Tibial nerve (tissue), 4 donors: ENCODE data around the gene PDZD2. TPM values are rescaled to one million over a fixed set of nuclear protein-coding genes. Genes with fewer than 3 reads are reported as not detected.

Experiments
- DNase-seq, 2 donors: peaks; one replicate each; pipeline ENCODE4 v3.0.0-alpha.2; 2019; ENCODE audit warnings: low spot score in 2 of 2
- H3K27ac ChIP-seq, 4 donors: fragments of 200-600 bp; sonication (generic) in 3 of 4; one replicate each; pipeline ENCODE4 v1.5.1; 2017 to 2019; ENCODE audit warnings: mild to moderate bottlenecking in 1 of 4
- H3K27me3 ChIP-seq, 2 donors: fragments of 200-600 bp; sonication (generic) in 1 of 2; one replicate each; pipeline versions ENCODE4 v1.5.1 to v1.6.0; 2017 to 2019
- H3K36me3 ChIP-seq, 3 donors: fragments of 200-600 bp; sonication (generic); one replicate each; pipeline ENCODE4 v1.5.1; 2018 to 2019
- H3K4me1 ChIP-seq, 4 donors: fragments of 200-600 bp; sonication (generic) in 3 of 4; one replicate each; pipeline ENCODE4 v1.5.1; 2017 to 2019
- H3K4me3 ChIP-seq, 4 donors: fragments of 200-600 bp; sonication (generic) in 3 of 4; one replicate each; pipeline ENCODE4 v1.5.1; 2017 to 2019; ENCODE audit warnings: mild to moderate bottlenecking in 1 of 4, moderate library complexity in 1 of 4
- H3K9me3 ChIP-seq, 4 donors: fragments of 200-600 bp; sonication (generic) in 3 of 4; one replicate each; pipeline ENCODE4 v1.5.1; 2017 to 2019
- EP300 ChIP-seq, 2 donors: sonication (generic); formaldehyde crosslinking; IDR thresholded peaks; one replicate each; pipeline ENCODE4 v1.6.1; 2017; ENCODE audit warnings: antibody characterized with exemption in 2 of 2, mild to moderate bottlenecking in 1 of 2
- POLR2A ChIP-seq, 2 donors: fragments of 450-650 bp; IDR thresholded peaks; one replicate each; pipeline ENCODE4 v1.6.1; 2017; ENCODE audit warnings: antibody characterized with exemption in 2 of 2, mild to moderate bottlenecking in 2 of 2, moderate library complexity in 2 of 2
- WGBS, 2 donors: methylation state at CpG; one replicate each; pipeline ENCODE4 v1.1.5; 2018; 5-methylcytosine and 5-hydroxymethylcytosine counted together
- total RNA-seq, 4 donors: library from RNA; depleted of rRNA; stranded (reverse); fragments of >200 nt; gene quantifications; one replicate each; pipeline ENCODE4 v1.1.0, GENCODE V29; 2016
- TF ChIP-seq, protein P1 (sequence below), 5 experiments: fragments of 200-600 bp in 3 of 5; fragments of 450-650 bp in 2 of 5; sonication (generic) in 3 of 5; IDR thresholded peaks; one replicate each; pipeline ENCODE4 v1.5.1; 2016 to 2019; ENCODE audit warnings: antibody characterized with exemption in 5 of 5, mild to moderate bottlenecking in 3 of 5, moderate library complexity in 2 of 5

The PDZD2 gene
- total RNA-seq, 4 donors from 2014 or later: 102 to 153 (median 117) TPM

DNA sequence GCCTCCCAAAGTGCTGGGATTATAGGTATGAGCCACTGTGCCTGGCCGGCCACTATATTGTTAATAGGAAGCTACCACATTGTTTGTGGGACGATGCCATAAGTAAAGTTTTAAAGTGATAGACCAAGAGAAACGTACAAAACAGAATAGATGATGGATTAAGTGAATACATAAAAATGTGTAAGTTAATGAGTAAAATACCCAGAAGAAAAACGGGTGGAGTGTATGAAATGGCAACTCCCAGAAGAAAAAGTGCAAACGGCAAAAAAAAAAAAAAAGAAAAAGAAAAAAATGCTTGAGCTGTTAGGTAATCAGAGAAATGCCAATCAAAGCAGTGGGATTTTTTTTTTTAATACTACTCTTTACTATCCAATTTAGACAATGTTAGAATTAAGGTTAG lies 246.0 kb downstream of the PDZD2 start:
- TF ChIP-seq, protein P1, sequence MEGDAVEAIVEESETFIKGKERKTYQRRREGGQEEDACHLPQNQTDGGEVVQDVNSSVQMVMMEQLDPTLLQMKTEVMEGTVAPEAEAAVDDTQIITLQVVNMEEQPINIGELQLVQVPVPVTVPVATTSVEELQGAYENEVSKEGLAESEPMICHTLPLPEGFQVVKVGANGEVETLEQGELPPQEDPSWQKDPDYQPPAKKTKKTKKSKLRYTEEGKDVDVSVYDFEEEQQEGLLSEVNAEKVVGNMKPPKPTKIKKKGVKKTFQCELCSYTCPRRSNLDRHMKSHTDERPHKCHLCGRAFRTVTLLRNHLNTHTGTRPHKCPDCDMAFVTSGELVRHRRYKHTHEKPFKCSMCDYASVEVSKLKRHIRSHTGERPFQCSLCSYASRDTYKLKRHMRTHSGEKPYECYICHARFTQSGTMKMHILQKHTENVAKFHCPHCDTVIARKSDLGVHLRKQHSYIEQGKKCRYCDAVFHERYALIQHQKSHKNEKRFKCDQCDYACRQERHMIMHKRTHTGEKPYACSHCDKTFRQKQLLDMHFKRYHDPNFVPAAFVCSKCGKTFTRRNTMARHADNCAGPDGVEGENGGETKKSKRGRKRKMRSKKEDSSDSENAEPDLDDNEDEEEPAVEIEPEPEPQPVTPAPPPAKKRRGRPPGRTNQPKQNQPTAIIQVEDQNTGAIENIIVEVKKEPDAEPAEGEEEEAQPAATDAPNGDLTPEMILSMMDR (IDR thresholded peaks at IDR 0.05): no peak
- no peak for TF ChIP-seq EP300 (IDR thresholded peaks at IDR 0.05)
- TF ChIP-seq POLR2A (IDR thresholded peaks at IDR 0.05): no peak
- no peak for DNase-seq
- 44 to 47% methylated on average over 5 of the region's 5 CpGs for WGBS, 2 donors
- no peak overlapping the region for H3K4me3 ChIP-seq
- H3K36me3 ChIP-seq: no peaks in the 10 kb centered on the region
- H3K9me3 ChIP-seq: no peaks in the 10 kb centered on the region
- H3K27me3 ChIP-seq: no peaks in the 10 kb centered on the region
- peaks cover 0 to 83% (median 5%) of the 10 kb centered on the region in 4 donors for H3K4me1 ChIP-seq
- peak overlapping the region; percentile 18 to 91 (median 76) for H3K27ac ChIP-seq

DNA sequence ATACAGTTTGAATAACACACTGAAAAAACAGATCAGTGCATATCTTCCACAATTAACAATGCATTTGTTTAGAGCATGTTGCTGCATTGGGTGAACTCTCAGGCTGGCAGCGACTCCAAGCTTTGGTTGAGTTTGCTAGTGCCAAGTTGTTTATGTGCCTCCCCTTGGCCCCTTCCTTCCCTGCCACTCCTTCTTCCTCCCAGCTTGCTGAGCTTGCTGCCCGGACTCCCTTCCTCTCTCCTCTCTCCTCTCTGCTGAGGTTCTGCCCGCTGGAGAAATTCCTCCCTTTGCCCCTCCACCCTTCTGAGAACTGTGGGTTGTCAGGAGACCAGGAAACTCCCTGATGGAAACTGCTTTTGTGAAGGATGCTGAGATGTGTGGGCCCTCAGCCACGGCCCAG lies 247.3 kb downstream of the PDZD2 start:
- Histone ChIP-seq H3K27me3 (no peaks in the 10 kb centered on the region), H3K9me3 (no peaks in the 10 kb centered on the region), H3K4me1 (peaks cover 0 to 86% (median 13%) of the 10 kb centered on the region in 4 donors), H3K36me3 (no peaks in the 10 kb centered on the region), H3K4me3 (peak overlapping the region in 1 of 4 donors; percentile 33), H3K27ac (peak overlapping the region; percentile 41 to 91 (median 76))
- 39 to 40% methylated on average over 4 of the region's 4 CpGs for WGBS, 2 donors
- peak in 1 of 2 donors; percentile 18 for DNase-seq
- TF ChIP-seq, protein P1 (IDR thresholded peaks at IDR 0.05): no peak
- TF ChIP-seq POLR2A (IDR thresholded peaks at IDR 0.05) (peak in 1 of 2 donors; percentile 16), EP300 (IDR thresholded peaks at IDR 0.05) (peak in 1 of 2 donors; percentile 75)

DNA sequence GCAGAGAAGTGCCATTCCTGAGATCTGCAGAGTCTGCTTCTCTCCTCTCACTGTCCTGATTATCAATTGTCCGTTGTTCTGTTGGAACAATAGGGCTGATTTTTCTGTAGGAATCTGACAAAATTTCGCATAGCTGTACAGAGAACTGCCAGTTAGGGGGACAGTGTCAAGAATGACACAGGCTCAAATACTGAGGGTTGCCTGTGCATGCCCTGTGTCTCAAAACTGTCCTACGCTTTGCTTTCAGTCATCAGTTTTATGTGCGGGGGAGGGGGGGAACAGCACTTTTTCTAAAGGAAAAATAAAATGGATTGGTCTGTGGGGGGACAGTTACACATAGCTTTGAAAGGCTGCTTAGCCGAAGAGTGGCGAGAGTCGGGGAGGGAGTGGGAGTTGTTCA lies 248.6 kb downstream of the PDZD2 start:
- Histone ChIP-seq H3K27ac (peak overlapping the region; percentile 41 to 91 (median 76)), H3K9me3 (no peaks in the 10 kb centered on the region), H3K36me3 (no peaks in the 10 kb centered on the region), H3K4me1 (peaks cover 0 to 85% (median 13%) of the 10 kb centered on the region in 4 donors), H3K27me3 (no peaks in the 10 kb centered on the region), H3K4me3 (peak overlapping the region in 1 of 4 donors; percentile 33)
- peak in 1 of 2 donors; percentile 44 for TF ChIP-seq EP300 (IDR thresholded peaks at IDR 0.05)
- TF ChIP-seq POLR2A (IDR thresholded peaks at IDR 0.05): no peak
- TF ChIP-seq, protein P1 (IDR thresholded peaks at IDR 0.05): no peak
- WGBS, 2 donors: 49 to 59% methylated on average over 7 of the region's 7 CpGs
- DNase-seq: no peak

DNA sequence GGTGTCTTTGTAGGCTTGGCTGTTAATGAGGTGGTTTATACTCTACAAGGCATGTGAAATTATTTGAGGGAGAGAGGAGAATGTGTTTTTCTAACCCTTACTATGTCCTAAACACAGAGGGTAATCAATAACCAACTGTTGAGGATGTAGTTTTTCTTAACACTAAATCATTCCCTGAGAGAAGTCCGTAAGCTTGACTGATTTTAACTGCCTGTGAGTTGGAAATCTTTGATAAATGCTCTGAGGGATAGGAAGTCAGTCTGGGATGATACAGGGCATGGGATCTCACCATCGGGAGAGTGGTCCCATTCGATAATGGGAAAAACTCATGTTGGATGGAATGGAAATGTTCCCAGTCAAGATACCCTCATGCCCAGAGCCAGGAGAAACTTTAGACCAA lies 249.6 kb downstream of the PDZD2 start:
- Histone ChIP-seq H3K36me3 (no peaks in the 10 kb centered on the region), H3K27me3 (no peaks in the 10 kb centered on the region), H3K4me1 (peaks cover 0 to 88% (median 13%) of the 10 kb centered on the region in 4 donors), H3K27ac (peak overlapping the region; percentile 41 to 91 (median 76)), H3K4me3 (peak overlapping the region in 1 of 4 donors; percentile 33), H3K9me3 (no peaks in the 10 kb centered on the region)
- 55% methylated on average over 3 of the region's 3 CpGs for WGBS, 2 donors
- DNase-seq: no peak
- TF ChIP-seq, protein P1 (IDR thresholded peaks at IDR 0.05): no peak
- TF ChIP-seq POLR2A (IDR thresholded peaks at IDR 0.05) (no peak), EP300 (IDR thresholded peaks at IDR 0.05) (no peak)

DNA sequence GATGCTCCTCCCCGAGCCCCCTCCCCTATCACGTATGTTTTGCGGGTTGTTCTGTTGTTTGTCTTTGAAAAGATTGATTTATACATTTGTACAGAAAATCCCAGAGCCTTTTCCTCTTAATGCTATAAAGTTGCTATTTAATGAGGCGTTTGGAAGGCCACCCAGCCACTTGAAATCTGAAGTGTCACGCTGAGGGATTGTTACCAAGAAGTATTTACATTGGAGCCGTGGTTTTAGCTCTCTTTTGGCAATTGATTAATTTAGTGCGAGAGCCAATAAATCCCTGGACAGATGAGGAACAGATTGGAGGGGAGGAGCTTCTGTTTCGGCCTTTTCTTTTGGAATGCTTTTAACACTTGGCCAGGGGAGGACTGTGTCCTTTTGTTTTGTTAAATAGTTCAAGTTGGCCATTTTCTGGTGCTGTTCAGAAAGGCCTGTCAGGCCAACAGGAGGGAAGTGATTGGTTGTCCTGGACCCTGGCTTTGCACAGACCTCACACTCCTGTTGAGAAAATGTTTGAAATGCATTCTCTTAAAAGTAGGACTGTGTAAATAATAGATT lies 250.2 kb downstream of the PDZD2 start:
- Histone ChIP-seq H3K27me3 (no peaks in the 10 kb centered on the region), H3K4me1 (peaks cover 0 to 88% (median 13%) of the 10 kb centered on the region in 4 donors), H3K4me3 (no peak overlapping the region), H3K36me3 (no peaks in the 10 kb centered on the region), H3K9me3 (no peaks in the 10 kb centered on the region), H3K27ac (peak overlapping the region; percentile 41 to 91 (median 76))
- no peak for TF ChIP-seq POLR2A (IDR thresholded peaks at IDR 0.05)
- TF ChIP-seq EP300 (IDR thresholded peaks at IDR 0.05): no peak
- TF ChIP-seq, protein P1 (IDR thresholded peaks at IDR 0.05): no peak
- whole genome bisulfite sequencing, 2 donors: 31 to 42% methylated on average over 8 of the region's 8 CpGs
- DNase-seq: no peak
